GM12875 (cell line): ENCODE results near the gene BOLA2.
"Not testable (repeated sequence)": the region's sequence is repeated elsewhere in the genome, so short reads cannot be mapped to it uniquely, and the experiment has no call there.

Source experiments
- H3K4me3 ChIP-seq: one replicate; pipeline ENCODE4 v1.5.1; 2011; ENCODE audit warnings: low read depth, low read length, control low read depth

Gene BOLA2

DNA sequence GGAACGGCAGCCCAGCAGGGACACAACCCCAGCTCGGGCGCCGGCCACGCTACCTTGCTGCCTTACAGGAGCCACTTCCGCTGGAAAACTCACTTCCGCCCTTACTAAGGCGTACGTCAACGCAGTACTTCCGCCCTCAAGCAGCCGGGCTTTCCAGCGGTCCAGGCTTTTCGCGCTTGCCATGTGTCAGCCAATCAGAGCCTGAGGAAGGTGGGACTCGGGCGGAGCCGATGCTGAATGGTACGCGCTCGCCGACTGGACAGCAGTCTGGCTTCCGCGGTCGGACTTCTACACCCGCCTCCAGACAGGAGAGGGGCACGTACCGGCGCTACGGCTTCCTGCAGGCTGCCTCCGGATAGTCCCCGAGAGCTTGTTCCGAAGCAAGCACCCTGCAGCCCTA is at the start of gene BOLA2, which contains the start of gene SLX1B:
Gene BOLA2 (minus strand): TSS at position 83 of the 400 bp plus-strand sequence. CDS start 98 bp downstream, outside the sequence.
Gene SLX1B (plus strand): TSS at position 265 of the 400 bp plus-strand sequence.
- not testable (repeated sequence) for H3K4me3 ChIP-seq

GRCh38 chr16:29482276-29482675 is 28.1 kb upstream of the BOLA2 start:
- not testable (repeated sequence) for H3K4me3 ChIP-seq

DNA sequence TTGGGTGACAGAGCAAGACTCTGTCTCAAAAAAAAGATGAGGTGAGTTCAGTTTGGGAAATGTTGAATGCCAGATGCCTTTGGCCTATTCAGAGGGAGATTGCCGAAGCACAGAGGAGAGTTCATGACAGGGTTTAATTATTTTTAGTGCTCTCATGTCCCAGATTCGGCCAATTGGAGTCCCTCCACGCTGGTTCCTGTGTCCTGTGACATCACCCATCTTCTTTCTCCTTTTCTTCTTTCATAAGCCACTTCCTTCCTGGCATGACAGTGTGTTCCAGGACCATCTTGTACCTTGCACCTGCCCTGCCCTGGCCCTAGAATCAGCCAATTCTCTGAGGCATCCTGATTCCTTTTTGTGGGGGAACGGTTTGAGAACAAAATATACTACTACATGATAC is 17.9 kb upstream of the BOLA2 start:
- H3K4me3 ChIP-seq, result not testable (repeated sequence)

GRCh38 chr16:29469660-29470059 is 15.5 kb upstream of the BOLA2 start:
- not testable (repeated sequence) for H3K4me3 ChIP-seq

DNA sequence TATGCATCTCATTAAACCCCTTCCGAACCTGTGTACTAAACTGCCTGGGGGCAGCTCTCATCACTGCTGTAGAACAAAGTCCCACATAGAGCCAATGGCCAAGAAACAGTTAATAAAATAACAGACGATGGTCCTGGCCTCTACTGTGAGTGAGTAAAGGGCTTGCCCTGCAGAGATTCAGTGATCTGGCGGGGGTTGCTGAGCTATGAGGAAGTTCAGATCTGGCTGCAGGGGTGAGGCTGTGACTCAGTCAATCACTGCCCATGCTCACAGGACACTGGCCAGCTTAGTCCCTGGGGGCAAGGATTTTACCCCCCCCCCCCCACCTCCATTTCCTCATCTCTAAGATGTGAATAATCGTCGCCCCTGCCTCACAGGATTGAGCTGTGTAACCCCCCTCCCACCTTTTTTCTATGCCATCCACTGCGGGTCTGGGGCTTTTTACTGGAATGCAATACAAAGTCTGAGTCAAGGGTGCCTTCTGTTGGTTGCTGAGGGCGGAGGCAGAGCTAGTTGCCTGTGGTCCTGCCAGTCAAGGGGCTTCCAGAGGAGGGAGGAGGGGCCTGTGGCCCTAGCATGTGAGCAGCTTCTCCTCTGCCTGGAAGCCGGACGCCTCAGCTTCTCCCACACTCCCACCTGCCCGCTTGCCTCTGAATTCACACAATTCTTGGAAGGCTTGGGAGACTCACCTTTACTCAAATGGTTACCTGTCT is 13.7 kb upstream of the BOLA2 start:
- not testable (repeated sequence) for H3K4me3 ChIP-seq

DNA sequence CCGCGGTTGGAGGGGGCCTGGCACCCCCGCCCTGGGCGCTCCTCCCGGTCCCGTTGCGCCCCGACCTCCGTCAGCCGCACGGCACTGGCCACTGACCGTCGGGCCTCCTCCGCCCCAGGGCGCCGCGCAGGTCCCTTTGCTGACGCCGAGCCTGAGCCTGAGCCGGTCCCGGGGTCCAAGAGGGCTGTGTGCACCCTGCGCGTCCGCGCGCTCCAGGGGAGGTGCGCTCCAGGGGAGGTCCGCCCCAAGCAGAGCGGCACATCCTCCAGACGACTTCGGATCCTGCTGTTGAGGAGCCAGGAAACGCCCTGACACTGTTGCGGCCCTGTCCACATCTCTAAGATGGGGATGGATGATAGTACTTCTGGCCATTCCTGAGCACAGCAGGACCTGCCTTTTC is 12.8 kb upstream of the BOLA2 start:
- H3K4me3 ChIP-seq, result not testable (repeated sequence)

DNA sequence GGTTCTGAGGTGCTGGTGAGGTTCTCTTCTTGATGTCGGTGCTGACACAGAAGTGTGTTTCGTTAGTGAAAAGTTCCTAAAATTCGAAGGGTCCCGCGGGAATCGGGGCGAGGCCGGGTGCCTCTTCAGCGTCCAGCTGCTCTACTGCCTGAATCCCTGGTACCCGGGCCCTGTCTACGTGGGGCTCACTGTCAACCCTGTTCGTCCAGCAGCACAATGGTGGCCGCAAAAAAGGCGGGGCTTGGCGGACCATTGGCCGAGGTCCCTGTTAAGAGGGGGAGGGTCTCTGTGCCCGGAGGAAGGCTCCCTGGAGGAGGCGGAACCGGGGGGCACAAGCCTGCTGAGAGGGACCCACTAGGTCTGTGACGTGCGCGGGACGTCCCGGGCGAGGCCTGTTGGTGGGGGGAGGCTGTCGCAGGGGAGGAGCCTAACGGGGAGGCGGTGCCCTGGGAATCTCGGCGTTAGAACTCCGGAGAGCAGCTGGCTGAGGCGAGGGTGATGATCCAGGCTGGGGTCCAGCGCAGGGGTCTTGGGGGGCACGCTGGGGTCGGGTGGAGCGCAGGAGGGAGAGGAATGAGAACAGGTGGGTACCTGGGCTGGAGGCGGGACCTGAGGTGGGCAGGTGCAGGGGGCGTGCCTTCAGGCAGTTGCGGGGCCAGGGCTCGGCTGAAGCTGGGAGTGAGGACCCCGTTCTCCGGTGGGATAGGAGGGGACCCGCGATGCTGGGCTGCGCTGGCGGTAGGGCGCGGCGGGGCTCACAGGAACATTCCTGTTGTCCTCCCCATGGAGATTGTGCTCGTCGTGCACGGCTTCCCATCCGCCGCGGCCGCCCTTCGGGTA is 12.1 kb upstream of the BOLA2 start:
- not testable (repeated sequence) for H3K4me3 ChIP-seq

DNA sequence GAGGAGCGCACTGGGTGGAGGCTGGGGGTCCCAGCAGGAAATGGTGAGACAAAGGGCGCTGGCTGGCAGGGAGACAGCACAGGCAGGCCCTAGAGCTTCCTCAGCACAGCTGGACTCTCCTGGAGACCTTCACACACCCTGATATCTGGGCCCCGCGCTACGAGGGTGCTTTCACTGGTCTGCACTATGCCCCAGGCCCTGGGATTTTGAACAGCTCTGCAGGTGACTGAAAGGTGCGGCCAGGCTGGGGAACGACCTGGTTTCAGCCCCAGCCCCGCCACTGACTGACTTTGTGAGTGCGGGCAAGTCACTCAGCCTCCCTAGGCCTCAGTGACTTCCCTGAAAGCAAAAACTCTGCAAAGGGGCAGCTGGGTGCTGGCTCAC is 6.5 kb upstream of the BOLA2 start:
- H3K4me3 ChIP-seq, result not testable (repeated sequence)

GRCh38 chr16:29459706-29460646 is 5.8 kb upstream of the BOLA2 start, which contains the start of gene SULT1A4:
TSS of gene SULT1A4 (plus strand) at chr16:29459913. CDS start at chr16:29461386, 1,473 bp downstream.
- not testable (repeated sequence) for H3K4me3 ChIP-seq

- H3K4me3 ChIP-seq, result not testable (repeated sequence)
Observed at GRCh38 chr16:29457660-29458059, 3.5 kb upstream of the BOLA2 start.

GRCh38 chr16:29454828-29455227 is 677 bp upstream of the BOLA2 start:
- not testable (repeated sequence) for H3K4me3 ChIP-seq

DNA sequence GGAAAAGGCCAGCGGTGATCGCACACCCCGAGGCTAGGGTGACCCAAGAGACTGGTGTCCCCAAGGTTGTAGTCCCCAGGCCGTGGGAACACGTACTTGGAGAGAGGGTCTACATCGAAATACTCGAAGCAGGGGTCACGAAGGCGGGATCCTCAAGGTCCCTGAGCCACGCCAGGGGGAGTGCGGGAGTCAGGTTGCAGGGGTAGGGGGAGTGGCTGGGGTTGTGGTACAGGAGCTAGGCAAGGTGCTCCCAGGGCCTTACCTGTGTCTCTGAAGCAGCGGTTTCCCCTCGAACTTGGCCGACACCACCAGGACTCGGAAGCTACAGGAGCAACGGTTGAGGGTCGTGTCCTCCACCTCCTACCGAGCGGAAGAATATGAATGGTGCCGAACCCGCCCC is 397 bp downstream of the BOLA2 start:
- H3K4me3 ChIP-seq, result not testable (repeated sequence)

GRCh38 chr16:29425390-29425789 is 28.8 kb downstream of the BOLA2 start:
- H3K4me3 ChIP-seq, result not testable (repeated sequence)

DNA sequence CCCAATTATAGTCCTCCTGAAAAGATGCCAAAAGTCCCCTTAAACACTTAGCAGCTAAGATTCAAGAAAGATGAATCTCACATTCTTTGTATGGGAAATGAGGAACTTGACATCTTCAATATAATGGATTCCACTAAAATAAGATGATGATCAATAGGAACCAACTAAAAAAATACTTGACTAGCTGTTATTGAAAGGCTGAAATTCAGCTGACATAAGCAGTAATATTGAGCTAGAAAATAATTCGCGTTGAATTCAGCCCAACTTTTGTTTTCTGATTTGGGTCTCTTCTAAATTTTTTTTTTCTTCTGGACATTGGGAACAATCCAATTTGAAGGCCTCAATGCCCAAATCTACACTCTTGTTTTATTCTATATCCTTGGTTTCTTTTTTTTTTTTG is 30.6 kb downstream of the BOLA2 start:
- H3K4me3 ChIP-seq, result not testable (repeated sequence)

DNA sequence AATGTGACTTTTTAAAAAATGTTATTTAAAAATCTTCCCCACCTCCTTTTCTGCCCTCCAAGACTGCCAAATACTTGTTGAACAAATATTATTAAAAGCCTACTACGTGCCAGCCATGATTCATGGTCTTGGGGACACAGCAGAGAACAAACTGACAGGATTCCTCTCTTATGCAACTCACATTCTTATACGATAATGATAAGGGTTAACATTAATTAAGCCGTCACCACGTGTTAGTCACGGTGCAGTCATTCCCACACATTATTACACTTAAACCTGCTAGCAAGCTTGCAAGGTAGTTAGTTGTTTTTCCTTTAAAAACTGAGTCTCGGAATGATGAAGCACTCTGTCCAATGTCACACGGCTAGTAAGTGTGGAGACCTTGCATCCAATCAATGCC is 48.9 kb downstream of the BOLA2 start:
- H3K4me3 ChIP-seq, result not testable (repeated sequence)
